Fibroblast of lung (primary cell): ENCODE results near the gene SESN1. TPM values are rescaled to one million over a fixed set of nuclear protein-coding genes. Genes with fewer than 3 reads are reported as not detected.

Source experiments
- DNase-seq, 2 donors: peaks; one replicate each; pipeline versions ENCODE4 v3.0.0 to v3.0.0-alpha.2; 2010; ENCODE audit warnings: low read depth in 2 of 2
- H2AFZ ChIP-seq: 2 replicates; pipeline ENCODE4 v1.5.1; 2012; ENCODE audit warnings: low read length, control low read depth, inconsistent platforms
- H3K27ac ChIP-seq: 2 replicates; pipeline ENCODE4 v1.5.1; 2011; ENCODE audit warnings: low read length, control low read depth; ENCODE audit not compliant: insufficient read depth
- H3K27me3 ChIP-seq: 2 replicates; pipeline ENCODE4 v1.5.1; 2011; ENCODE audit warnings: mild to moderate bottlenecking, low read length; ENCODE audit not compliant: control insufficient read depth, insufficient read depth
- H3K36me3 ChIP-seq: 2 replicates; pipeline ENCODE4 v1.5.1; 2011; ENCODE audit warnings: low read length; ENCODE audit not compliant: control insufficient read depth, insufficient read depth
- H3K4me1 ChIP-seq: 2 replicates; pipeline ENCODE4 v1.5.1; 2011; ENCODE audit warnings: low read length; ENCODE audit not compliant: control insufficient read depth, insufficient read depth; ENCODE audit errors: extremely low read depth
- H3K4me2 ChIP-seq: 2 replicates; pipeline ENCODE4 v1.5.1; 2011; ENCODE audit warnings: low read length, control low read depth; ENCODE audit not compliant: insufficient read depth; ENCODE audit errors: extremely low read depth
- H3K4me3 ChIP-seq, 4 experiments: fragments of 200-600 bp in 1 of 4; sonication (generic) in 1 of 4; replicated peaks in 1 of 4; 2 replicates each; pipeline ENCODE4 v1.5.1; 2011 to 2016; ENCODE audit warnings: low read length in 4 of 4, low read depth in 3 of 4, mild to moderate bottlenecking in 3 of 4, control low read depth in 2 of 4, inconsistent platforms in 1 of 4, mixed read lengths in 1 of 4; ENCODE audit not compliant: insufficient read depth in 1 of 4; ENCODE audit errors: control extremely low read depth in 1 of 4
- H3K79me2 ChIP-seq: 2 replicates; pipeline ENCODE4 v1.5.1; 2012; ENCODE audit warnings: mild to moderate bottlenecking, low read length, inconsistent platforms; ENCODE audit not compliant: control insufficient read depth, insufficient read depth
- H3K9ac ChIP-seq: 2 replicates; pipeline ENCODE4 v1.5.1; 2011; ENCODE audit warnings: mild to moderate bottlenecking, low read length, control low read depth; ENCODE audit not compliant: insufficient read depth
- H3K9me3 ChIP-seq: 2 replicates; pipeline ENCODE4 v1.5.1; 2012; ENCODE audit warnings: low read depth, low read length; ENCODE audit not compliant: control insufficient read depth, insufficient read depth
- H4K20me1 ChIP-seq: 2 replicates; pipeline ENCODE4 v1.5.1; 2011; ENCODE audit warnings: low read length; ENCODE audit not compliant: control insufficient read depth, insufficient read depth; ENCODE audit errors: extremely low read depth
- CTCF ChIP-seq, 2 donors: IDR thresholded peaks in 1 of 2; conservative IDR thresholded peaks in 1 of 2; 1 replicate in 1 of 2; 2 replicates in 1 of 2; pipeline ENCODE4 v1.5.1; 2011 to 2012; ENCODE audit warnings: low read length in 2 of 2, control low read depth in 1 of 2, inconsistent platforms in 1 of 2, low read depth in 1 of 2, mild to moderate bottlenecking in 1 of 2
- EZH2 ChIP-seq: IDR thresholded peaks from 2 replicates; pipeline ENCODE4 v1.5.1; 2012; ENCODE audit warnings: low read length, control low read depth, mild to moderate bottlenecking; ENCODE audit errors: missing control alignments
- polyA plus RNA-seq, 2 donors: library from polyadenylated mRNA; depleted of rRNA in 1 of 2; stranded (reverse) in 1 of 2; unstranded in 1 of 2; fragments of >200 nt; gene quantifications; 2 replicates each; pipeline ENCODE4 v1.2.1, GENCODE V29; 2011 to 2012; ENCODE audit warnings: missing spikeins in 1 of 2
- total RNA-seq: library from RNA; depleted of rRNA; stranded (reverse); fragments of >200 nt; gene quantifications from 2 replicates; pipeline ENCODE4 v1.2.1, GENCODE V29; 2014

The SESN1 gene
- total and polyA plus RNA-seq, 2 donors (not counting 1 experiment from before 2014, with no cell fraction given): 16.7 to 34.5 TPM

GRCh38 chr6:108953681-108954080 is 141.0 kb downstream of the SESN1 start:
- no peaks in the 10 kb centered on the region for H3K27me3 ChIP-seq
- H3K79me2 ChIP-seq: no peaks in the 10 kb centered on the region
- no peak overlapping the region for H3K9ac ChIP-seq
- peaks cover 4% of the 10 kb centered on the region for H3K4me1 ChIP-seq
- no peak overlapping the region for H3K4me3 ChIP-seq
- DNase-seq: peak in 1 of 2 donors; percentile 34
- no peaks in the 10 kb centered on the region for H3K36me3 ChIP-seq
- TF ChIP-seq EZH2 (no peak), CTCF (conservative IDR thresholded peaks at IDR 0.05 in 1 of 2, IDR thresholded peaks at IDR 0.05 in 1 of 2; ENCODE audit: low read depth in 1 of 2, low read length in 2 of 2) (no peak)
- H3K4me2 ChIP-seq: no peak overlapping the region
- no peak overlapping the region for H2AFZ ChIP-seq
- H3K9me3 ChIP-seq: no peaks in the 10 kb centered on the region
- no peak overlapping the region for H3K27ac ChIP-seq
- H4K20me1 ChIP-seq: no peaks in the 10 kb centered on the region

GRCh38 chr6:108952776-108953486 is 141.7 kb downstream of the SESN1 start:
- Histone ChIP-seq H3K79me2 (no peaks in the 10 kb centered on the region), H3K27me3 (no peaks in the 10 kb centered on the region), H3K4me2 (no peak overlapping the region), H3K9me3 (no peaks in the 10 kb centered on the region), H3K4me1 (peaks cover 4% of the 10 kb centered on the region), H3K36me3 (no peaks in the 10 kb centered on the region), H3K4me3 (no peak overlapping the region), H4K20me1 (no peaks in the 10 kb centered on the region), H2AFZ (peak overlapping the region; percentile 32), H3K27ac (no peak overlapping the region), H3K9ac (no peak overlapping the region)
- no peak for DNase-seq
- TF ChIP-seq EZH2 (no peak), CTCF (conservative IDR thresholded peaks at IDR 0.05 in 1 of 2, IDR thresholded peaks at IDR 0.05 in 1 of 2; ENCODE audit: low read depth in 1 of 2, low read length in 2 of 2) (no peak)

- Histone ChIP-seq H3K36me3 (no peaks in the 10 kb centered on the region), H3K9me3 (no peaks in the 10 kb centered on the region), H2AFZ (no peak overlapping the region), H4K20me1 (no peaks in the 10 kb centered on the region), H3K4me2 (no peak overlapping the region), H3K4me1 (peaks cover 11% of the 10 kb centered on the region), H3K4me3 (no peak overlapping the region), H3K79me2 (no peaks in the 10 kb centered on the region), H3K27me3 (no peaks in the 10 kb centered on the region), H3K9ac (no peak overlapping the region), H3K27ac (no peak overlapping the region)
- TF ChIP-seq EZH2 (no peak), CTCF (conservative IDR thresholded peaks at IDR 0.05 in 1 of 2, IDR thresholded peaks at IDR 0.05 in 1 of 2; ENCODE audit: low read depth in 1 of 2, low read length in 2 of 2) (no peak)
- peak in 1 of 2 donors; percentile 63 for DNase-seq
These were observed 143.2 kb downstream of the SESN1 start for GRCh38 chr6:108951351-108951953.
